Ectodermal cell (in vitro differentiated cells): ENCODE measurements around the gene RNF175.

ENCODE experiments used
- H3K27ac ChIP-seq: 2 replicates; pipeline ENCODE4 v1.7.0; 2013; ENCODE audit warnings: mild to moderate bottlenecking, low read depth, low read length; ENCODE audit not compliant: insufficient read depth, poor library complexity, severe bottlenecking
- H3K27me3 ChIP-seq: 2 replicates; pipeline ENCODE4 v1.7.0; 2013; ENCODE audit warnings: mild to moderate bottlenecking, low read length; ENCODE audit not compliant: insufficient read depth, control insufficient read depth, poor library complexity, severe bottlenecking
- H3K36me3 ChIP-seq: one replicate; pipeline ENCODE4 v1.7.0; 2013; ENCODE audit warnings: low read length; ENCODE audit not compliant: control insufficient read depth, insufficient read depth
- H3K4me1 ChIP-seq: one replicate; pipeline ENCODE4 v1.7.0; 2013; ENCODE audit warnings: low read length; ENCODE audit not compliant: control insufficient read depth, insufficient read depth
- H3K4me3 ChIP-seq: 2 replicates; pipeline ENCODE4 v1.7.0; 2013; ENCODE audit warnings: low read depth, low read length, control low read depth; ENCODE audit not compliant: insufficient read depth
- H3K9me3 ChIP-seq: 2 replicates; pipeline ENCODE4 v1.7.0; 2013; ENCODE audit warnings: mild to moderate bottlenecking, low read length, moderate library complexity; ENCODE audit not compliant: control insufficient read depth
- WGBS, 2 experiments: methylation state at CpG; one replicate each; pipeline ENCODE4 v1.1.7; 2013; ENCODE audit warnings: missing lambda C conversion rate in 2 of 2; 5-methylcytosine and 5-hydroxymethylcytosine counted together

The RNF175 gene

DNA sequence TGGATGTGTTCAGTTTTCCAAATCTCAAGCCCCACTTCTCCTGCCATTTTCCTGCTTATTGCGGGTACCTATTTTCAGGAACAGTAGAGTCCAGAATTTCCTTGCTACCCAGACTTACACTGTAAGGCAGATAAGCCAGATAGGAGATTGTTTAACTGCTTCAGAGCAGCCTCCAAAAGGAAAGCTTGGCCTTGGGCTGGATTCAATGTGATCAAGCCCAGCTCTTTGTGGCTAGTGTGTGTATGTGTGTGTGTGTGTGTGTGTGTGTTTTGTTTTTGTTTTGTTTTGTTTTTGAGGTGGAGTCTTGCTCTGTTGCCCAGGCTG lies 34.0 kb downstream of the RNF175 start:
- no peak overlapping the region for H3K4me3 ChIP-seq
- no peaks in the 10 kb centered on the region for H3K27me3 ChIP-seq
- H3K27ac ChIP-seq: no peak overlapping the region
- H3K36me3 ChIP-seq: no peaks in the 10 kb centered on the region
- H3K9me3 ChIP-seq: no peaks in the 10 kb centered on the region
- WGBS, 2 experiments: 97 to 100% methylated on average over 1 of the region's 1 CpG
- H3K4me1 ChIP-seq: no peaks in the 10 kb centered on the region

DNA sequence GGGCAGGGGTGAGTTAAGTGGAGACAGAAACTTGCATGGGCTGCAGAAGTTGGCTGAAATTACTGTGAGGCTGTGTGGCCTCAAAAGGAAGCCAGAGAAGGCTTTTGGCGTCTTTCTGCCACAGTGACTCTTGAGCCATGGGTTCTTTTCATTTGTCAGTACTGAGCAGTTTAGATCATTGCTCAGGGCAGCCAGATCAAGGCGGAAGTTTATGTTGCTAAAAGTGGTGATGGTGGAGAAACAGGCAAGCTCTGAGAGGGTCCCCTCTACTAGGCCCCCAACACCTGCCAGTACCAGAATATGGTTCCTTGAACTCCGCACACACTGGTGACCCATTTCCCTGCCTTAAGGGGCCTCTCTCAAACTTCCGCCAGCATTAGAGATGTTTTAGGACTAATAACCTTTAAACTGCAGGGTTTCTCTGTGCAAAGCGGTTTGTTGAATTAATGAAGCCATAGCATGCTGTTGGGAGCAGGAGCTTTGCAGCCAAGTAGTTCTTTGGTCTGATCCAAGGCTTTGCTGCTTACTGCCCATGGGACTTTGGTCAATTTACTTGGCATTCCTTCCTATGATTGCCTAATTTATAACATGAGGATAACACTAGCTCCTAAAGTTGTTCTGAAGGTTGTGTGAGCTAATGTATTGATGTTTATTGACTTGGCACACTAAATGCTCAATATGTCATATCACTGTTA lies 34.5 kb downstream of the RNF175 start:
- Histone ChIP-seq H3K27ac (no peak overlapping the region), H3K27me3 (no peaks in the 10 kb centered on the region), H3K4me1 (no peaks in the 10 kb centered on the region), H3K9me3 (no peaks in the 10 kb centered on the region), H3K36me3 (no peaks in the 10 kb centered on the region), H3K4me3 (no peak overlapping the region)
- 96 to 97% methylated on average over 5 of the region's 5 CpGs for WGBS, 2 experiments

DNA sequence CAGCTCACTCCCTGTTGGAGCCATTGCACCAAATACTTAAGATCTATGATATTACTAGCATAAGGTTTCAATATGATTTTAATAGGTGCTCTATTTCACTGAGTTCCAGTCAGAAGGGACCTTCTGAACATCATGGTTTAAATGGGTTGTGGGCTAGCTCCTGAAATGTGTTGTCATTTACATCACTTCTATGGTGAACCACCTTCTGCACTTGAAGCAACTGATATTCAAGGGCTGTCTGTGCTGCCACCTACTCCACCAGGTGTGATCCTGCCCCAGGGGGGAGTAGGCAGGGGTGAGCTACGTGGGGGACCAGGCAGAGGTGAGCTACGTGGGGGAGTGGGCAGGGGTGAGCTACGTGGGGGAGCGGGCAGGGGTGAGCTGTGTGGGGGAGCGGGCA lies 35.2 kb downstream of the RNF175 start:
- Histone ChIP-seq H3K4me1 (no peaks in the 10 kb centered on the region), H3K4me3 (no peak overlapping the region), H3K9me3 (no peaks in the 10 kb centered on the region), H3K27ac (no peak overlapping the region), H3K36me3 (no peaks in the 10 kb centered on the region), H3K27me3 (no peaks in the 10 kb centered on the region)
- WGBS, 2 experiments: 87 to 88% methylated on average over 5 of the region's 5 CpGs

DNA sequence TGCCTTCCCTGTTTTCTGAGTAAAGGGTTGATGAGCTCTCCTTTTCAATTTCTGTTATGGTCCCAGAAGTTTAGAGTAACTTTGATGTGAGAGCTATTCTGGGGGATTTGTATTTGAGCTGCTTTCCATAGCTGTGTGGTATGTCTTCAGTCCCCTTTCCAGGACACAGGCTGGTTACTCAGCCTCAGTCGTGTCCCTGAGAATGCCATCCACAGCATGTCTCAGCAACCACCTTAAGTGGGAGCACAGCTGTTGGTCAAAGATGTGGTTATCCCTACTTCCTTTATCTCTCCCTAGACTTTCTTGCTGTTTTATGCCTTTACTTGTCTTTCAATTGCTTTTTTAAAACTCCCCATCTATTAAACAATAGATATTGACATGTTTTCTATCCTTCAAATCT lies 37.8 kb downstream of the RNF175 start:
- WGBS, 2 experiments: 76 to 82% methylated on average over 1 of the region's 1 CpG
- H3K27ac ChIP-seq: no peak overlapping the region
- H3K27me3 ChIP-seq: no peaks in the 10 kb centered on the region
- no peak overlapping the region for H3K4me3 ChIP-seq
- H3K36me3 ChIP-seq: no peaks in the 10 kb centered on the region
- no peaks in the 10 kb centered on the region for H3K4me1 ChIP-seq
- H3K9me3 ChIP-seq: no peaks in the 10 kb centered on the region

DNA sequence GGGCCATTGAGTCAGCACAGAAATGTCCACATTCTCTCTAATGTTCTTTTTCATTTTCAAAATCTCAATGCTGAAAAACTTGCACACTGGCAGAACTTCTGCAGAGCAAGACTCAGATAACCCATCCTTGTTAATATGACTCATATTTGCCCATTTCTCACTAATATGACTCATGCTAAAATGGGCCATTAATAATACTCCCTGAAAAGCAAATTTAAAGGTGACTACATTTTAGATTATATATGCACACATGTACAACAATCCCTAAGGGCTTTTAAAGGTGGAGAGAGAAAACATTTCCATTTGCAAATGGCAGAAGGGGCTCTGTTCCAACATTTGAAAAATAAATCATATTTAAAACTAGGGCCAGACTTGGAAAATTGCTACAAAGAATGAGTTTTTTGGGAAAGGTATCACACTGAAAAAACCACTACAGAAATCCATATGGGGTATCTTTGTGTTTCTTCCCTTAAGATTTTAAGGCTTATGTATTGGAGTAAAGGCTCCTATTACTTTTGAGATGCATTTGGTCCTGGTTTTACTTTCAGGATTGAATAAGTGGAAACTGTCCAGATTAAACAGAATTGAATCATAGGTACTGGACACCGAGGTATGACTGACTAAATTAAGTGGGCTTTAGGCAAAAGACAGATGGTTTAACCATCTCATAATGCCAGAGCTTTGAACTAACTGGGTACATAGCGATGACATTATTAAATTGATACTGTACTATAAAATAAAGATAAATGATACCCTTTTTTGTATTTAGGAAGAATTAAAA lies 45.8 kb downstream of the RNF175 start:
- Histone ChIP-seq H3K4me1 (no peaks in the 10 kb centered on the region), H3K4me3 (no peak overlapping the region), H3K27me3 (no peaks in the 10 kb centered on the region), H3K36me3 (no peaks in the 10 kb centered on the region), H3K27ac (no peak overlapping the region), H3K9me3 (no peaks in the 10 kb centered on the region)
- 83 to 95% methylated on average over 1 of the region's 2 CpGs for WGBS, 2 experiments

DNA sequence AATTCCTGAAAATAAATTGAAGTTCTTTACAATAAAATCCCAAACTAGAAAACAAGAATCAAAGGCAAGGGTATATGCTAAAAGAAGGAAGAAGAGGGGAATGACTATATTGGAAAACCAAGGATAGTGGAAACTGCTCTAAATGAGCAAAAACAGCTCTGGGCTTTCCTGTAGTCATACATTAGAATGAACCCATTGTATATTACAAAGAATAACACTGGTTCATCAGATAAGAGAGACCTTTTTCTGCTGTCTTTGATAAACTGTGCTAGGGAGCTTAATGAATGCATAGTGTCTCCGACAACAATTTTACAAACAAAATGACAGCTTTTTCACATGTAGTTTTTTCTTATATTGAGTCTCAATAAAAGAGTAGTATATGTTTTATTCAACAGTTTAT lies 49.1 kb downstream of the RNF175 start:
- Histone ChIP-seq H3K9me3 (no peaks in the 10 kb centered on the region), H3K36me3 (no peaks in the 10 kb centered on the region), H3K4me3 (no peak overlapping the region), H3K27me3 (no peaks in the 10 kb centered on the region), H3K4me1 (no peaks in the 10 kb centered on the region), H3K27ac (no peak overlapping the region)
- no CpG with 5 or more reads among the region's 1 CpG for WGBS, 2 experiments

DNA sequence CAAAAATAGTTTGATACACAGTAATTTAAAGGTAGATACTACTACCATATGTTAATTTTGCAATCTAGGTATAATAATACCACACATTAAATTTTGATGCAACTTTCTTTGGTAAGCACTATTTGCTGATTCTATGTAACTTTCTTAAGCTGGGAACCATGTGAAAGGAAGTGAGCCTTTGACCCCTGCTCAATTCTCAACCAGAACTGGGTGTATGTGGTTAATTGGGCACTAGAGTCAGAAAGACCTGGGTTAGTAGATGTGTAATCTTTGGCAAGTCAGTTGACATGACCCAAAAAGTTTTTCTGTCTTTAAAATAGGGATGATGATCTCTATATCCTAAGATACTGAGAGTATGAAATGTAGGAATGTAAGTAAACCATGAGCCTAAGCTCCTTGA lies 53.3 kb downstream of the RNF175 start:
- Histone ChIP-seq H3K36me3 (no peaks in the 10 kb centered on the region), H3K27ac (no peak overlapping the region), H3K9me3 (no peaks in the 10 kb centered on the region), H3K27me3 (no peaks in the 10 kb centered on the region), H3K4me1 (no peaks in the 10 kb centered on the region), H3K4me3 (no peak overlapping the region)

DNA sequence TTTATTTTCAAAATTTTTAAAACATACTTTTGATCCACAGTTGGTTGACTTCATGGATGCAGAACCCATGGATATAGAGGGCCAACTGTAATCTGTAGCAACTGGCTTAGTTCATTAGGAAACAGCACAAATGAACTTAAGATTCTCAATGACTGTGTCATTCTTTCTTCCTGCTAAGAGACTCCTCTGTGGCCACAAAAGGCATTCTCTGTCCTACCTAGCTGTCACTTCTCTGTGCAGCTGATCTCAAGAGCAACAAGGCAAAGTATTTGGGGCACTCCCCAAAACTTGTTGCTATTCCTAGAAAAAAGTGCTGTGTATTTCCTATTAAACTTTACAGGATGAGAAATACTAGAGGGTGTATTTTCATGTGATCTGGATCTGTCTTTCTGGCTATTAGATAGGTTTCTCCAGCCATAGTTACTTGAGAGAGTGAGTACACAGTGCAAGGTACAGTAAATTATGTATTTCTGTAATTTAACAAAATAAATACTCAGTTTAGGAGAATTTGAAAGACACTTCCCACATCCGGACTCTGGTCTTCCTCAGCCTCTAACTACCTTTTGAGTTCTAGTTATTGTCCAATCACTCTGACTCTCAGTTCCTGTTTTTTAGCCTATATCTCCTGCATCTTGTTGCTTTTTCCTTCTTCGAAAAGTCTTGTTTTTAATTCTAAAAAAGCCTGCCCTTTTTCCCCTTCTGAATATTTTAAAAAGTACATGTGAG lies 53.9 kb downstream of the RNF175 start:
- no peaks in the 10 kb centered on the region for H3K27me3 ChIP-seq
- no peak overlapping the region for H3K4me3 ChIP-seq
- no peak overlapping the region for H3K27ac ChIP-seq
- H3K36me3 ChIP-seq: no peaks in the 10 kb centered on the region
- H3K4me1 ChIP-seq: no peaks in the 10 kb centered on the region
- H3K9me3 ChIP-seq: no peaks in the 10 kb centered on the region
- 90 to 98% methylated on average over 2 of the region's 2 CpGs for WGBS, 2 experiments

DNA sequence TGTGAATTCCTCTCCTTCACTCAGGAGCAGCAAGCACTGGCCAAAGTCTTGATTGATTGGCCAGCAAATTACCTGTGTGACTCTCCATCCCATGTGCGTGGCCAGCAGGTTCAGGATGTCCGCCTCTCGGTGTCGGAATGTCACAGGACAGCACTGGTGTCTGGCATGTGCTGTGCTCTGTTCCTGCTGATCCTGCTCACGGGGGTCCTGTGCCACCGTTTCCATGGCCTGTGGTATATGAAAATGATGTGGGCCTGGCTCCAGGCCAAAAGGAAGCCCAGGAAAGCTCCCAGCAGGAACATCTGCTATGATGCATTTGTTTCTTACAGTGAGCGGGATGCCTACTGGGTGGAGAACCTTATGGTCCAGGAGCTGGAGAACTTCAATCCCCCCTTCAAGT lies 55.3 kb downstream of the RNF175 start:
- H3K36me3 ChIP-seq: no peaks in the 10 kb centered on the region
- no peaks in the 10 kb centered on the region for H3K4me1 ChIP-seq
- H3K9me3 ChIP-seq: no peaks in the 10 kb centered on the region
- H3K27ac ChIP-seq: no peak overlapping the region
- H3K4me3 ChIP-seq: no peak overlapping the region
- WGBS, 2 experiments: 93 to 97% methylated on average over 7 of the region's 7 CpGs
- H3K27me3 ChIP-seq: no peaks in the 10 kb centered on the region

DNA sequence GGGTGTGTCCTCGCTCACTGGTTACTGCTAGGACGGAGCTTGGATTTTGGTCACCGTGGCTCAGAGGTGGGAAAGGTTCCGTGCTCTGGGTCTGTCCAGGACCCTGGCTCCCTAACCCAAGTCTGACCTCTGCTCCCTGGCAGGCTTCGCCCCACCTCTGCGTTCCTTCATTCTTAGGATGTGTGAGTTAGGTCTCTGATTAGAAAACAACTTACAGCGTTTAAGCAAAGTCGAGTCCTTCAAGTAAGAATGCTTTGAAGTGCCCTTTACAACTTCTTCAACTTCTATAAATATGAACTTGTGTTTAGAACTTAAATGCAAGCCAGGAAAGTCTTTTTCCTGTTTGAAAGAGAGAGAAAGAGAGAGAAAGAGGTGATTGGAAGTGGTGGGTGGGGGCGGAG lies 74.9 kb downstream of the RNF175 start:
- peak overlapping the region; percentile 33 for H3K4me3 ChIP-seq
- H3K9me3 ChIP-seq: no peaks in the 10 kb centered on the region
- H3K27me3 ChIP-seq: peaks cover 50% of the 10 kb centered on the region
- H3K27ac ChIP-seq: no peak overlapping the region
- WGBS, 2 experiments: 15 to 22% methylated on average over 7 to 9 of the region's 9 CpGs
- no peaks in the 10 kb centered on the region for H3K4me1 ChIP-seq
- H3K36me3 ChIP-seq: no peaks in the 10 kb centered on the region
